Mesendoderm (in vitro differentiated cells): Measurements from ENCODE around the gene UBAC1.

Experiments
- DNase-seq: peaks from one replicate; pipeline ENCODE4 v3.0.0; 2013
- H2AK5ac ChIP-seq: 2 replicates; pipeline ENCODE4 v1.6.1; 2013; ENCODE audit warnings: low read length, inconsistent platforms
- H2BK120ac ChIP-seq: 2 replicates; pipeline ENCODE4 v1.6.1; 2013; ENCODE audit warnings: low read depth, mild to moderate bottlenecking, low read length, moderate library complexity, mixed read lengths
- H2BK15ac ChIP-seq: replicated peaks from 2 replicates; pipeline ENCODE4 v1.6.1; 2013; ENCODE audit warnings: low read depth, mild to moderate bottlenecking, moderate library complexity
- H2BK5ac ChIP-seq: 2 replicates; pipeline ENCODE4 v1.6.1; 2013; ENCODE audit warnings: low read length, inconsistent platforms
- H3K18ac ChIP-seq: 2 replicates; pipeline ENCODE4 v1.6.1; 2013; ENCODE audit warnings: mild to moderate bottlenecking, low read length, mixed read lengths
- H3K23ac ChIP-seq: one replicate; pipeline ENCODE4 v1.6.1; 2013; ENCODE audit warnings: low read length
- H3K27ac ChIP-seq: 2 replicates; pipeline ENCODE4 v1.5.1; 2013; ENCODE audit warnings: low read depth, mild to moderate bottlenecking, inconsistent platforms, low read length, moderate library complexity
- H3K27me3 ChIP-seq: 2 replicates; pipeline ENCODE4 v1.6.1; 2013; ENCODE audit warnings: low read length, control low read depth, mild to moderate bottlenecking, inconsistent platforms; ENCODE audit not compliant: insufficient read depth, poor library complexity
- H3K36me3 ChIP-seq: 2 replicates; pipeline ENCODE4 v1.6.1; 2013; ENCODE audit warnings: low read length, inconsistent platforms; ENCODE audit not compliant: control insufficient read depth, insufficient read depth
- H3K4ac ChIP-seq: one replicate; pipeline ENCODE4 v1.6.1; 2013; ENCODE audit warnings: low read depth, mild to moderate bottlenecking, low read length, moderate library complexity
- H3K4me1 ChIP-seq: 2 replicates; pipeline ENCODE4 v1.6.1; 2013; ENCODE audit warnings: low read depth, low read length, inconsistent platforms; ENCODE audit not compliant: control insufficient read depth
- H3K4me2 ChIP-seq: 2 replicates; pipeline ENCODE4 v1.6.1; 2013; ENCODE audit warnings: low read length
- H3K4me3 ChIP-seq: 2 replicates; pipeline ENCODE4 v1.5.1; 2013; ENCODE audit warnings: mild to moderate bottlenecking, low read length
- H3K56ac ChIP-seq: one replicate; pipeline ENCODE4 v1.6.1; 2013; ENCODE audit warnings: low read length
- H3K79me1 ChIP-seq: 2 replicates; pipeline ENCODE4 v1.6.1; 2013; ENCODE audit warnings: low read length, inconsistent platforms
- H3K79me2 ChIP-seq: 2 replicates; pipeline ENCODE4 v1.6.1; 2013; ENCODE audit warnings: mild to moderate bottlenecking, low read length; ENCODE audit not compliant: control insufficient read depth, insufficient read depth
- H3K9ac ChIP-seq: 2 replicates; pipeline ENCODE4 v1.6.1; 2013; ENCODE audit warnings: low read length, inconsistent platforms
- H4K5ac ChIP-seq: one replicate; pipeline ENCODE4 v1.6.1; 2013; ENCODE audit warnings: low read length
- H4K8ac ChIP-seq: one replicate; pipeline ENCODE4 v1.6.1; 2013; ENCODE audit warnings: low read depth, mild to moderate bottlenecking, control low read depth, low read length, moderate library complexity
- WGBS: extraction: QIAGEN DNeasy Blood & Tissue Kit; methylation state at CpG from one replicate; pipeline ENCODE4 v1.1.7; 2013; ENCODE audit warnings: low lambda C conversion rate, missing lambda C conversion rate; ENCODE audit not compliant: insufficient coverage; ENCODE audit errors: extremely low coverage; 5-methylcytosine and 5-hydroxymethylcytosine counted together

Gene UBAC1

GRCh38 chr9:135978642-135979546 lies 17.7 kb upstream of the UBAC1 start:
- no peak overlapping the region for H2BK15ac ChIP-seq
- H3K4me3 ChIP-seq, result no peak overlapping the region
- no peak overlapping the region for H4K8ac ChIP-seq
- no peaks in the 10 kb centered on the region for H3K27me3 ChIP-seq
- no peaks in the 10 kb centered on the region for H3K4me1 ChIP-seq
- no peak for DNase-seq
- H3K18ac ChIP-seq, result no peak overlapping the region
- no peak overlapping the region for H2AK5ac ChIP-seq
- no peak overlapping the region for H4K5ac ChIP-seq
- no peak overlapping the region for H3K56ac ChIP-seq
- H3K4ac ChIP-seq, result no peak overlapping the region
- H3K23ac ChIP-seq, result no peak overlapping the region
- no peak overlapping the region for H3K4me2 ChIP-seq
- H3K79me1 ChIP-seq, result no peaks in the 10 kb centered on the region
- WGBS, result no CpG with 5 or more reads among the region's 20 CpGs
- H2BK120ac ChIP-seq, result no peak overlapping the region
- no peak overlapping the region for H2BK5ac ChIP-seq
- no peaks in the 10 kb centered on the region for H3K36me3 ChIP-seq
- H3K27ac ChIP-seq, result no peak overlapping the region
- no peak overlapping the region for H3K9ac ChIP-seq
- no peaks in the 10 kb centered on the region for H3K79me2 ChIP-seq

GRCh38 chr9:135976944-135977343 lies 15.8 kb upstream of the UBAC1 start:
- no CpG with 5 or more reads among the region's 13 CpGs for WGBS
- H3K4me1 ChIP-seq, result no peaks in the 10 kb centered on the region
- no peak overlapping the region for H3K56ac ChIP-seq
- no peak for DNase-seq
- no peaks in the 10 kb centered on the region for H3K36me3 ChIP-seq
- H3K23ac ChIP-seq, result no peak overlapping the region
- H3K4me3 ChIP-seq, result no peak overlapping the region
- H3K9ac ChIP-seq, result no peak overlapping the region
- H4K5ac ChIP-seq, result no peak overlapping the region
- H3K4me2 ChIP-seq, result no peak overlapping the region
- H3K27ac ChIP-seq, result no peak overlapping the region
- no peak overlapping the region for H4K8ac ChIP-seq
- no peak overlapping the region for H3K4ac ChIP-seq
- H2AK5ac ChIP-seq, result no peak overlapping the region
- H3K18ac ChIP-seq, result no peak overlapping the region
- H3K27me3 ChIP-seq, result no peaks in the 10 kb centered on the region
- no peak overlapping the region for H2BK120ac ChIP-seq
- H3K79me2 ChIP-seq, result no peaks in the 10 kb centered on the region
- H2BK15ac ChIP-seq, result no peak overlapping the region
- no peaks in the 10 kb centered on the region for H3K79me1 ChIP-seq
- no peak overlapping the region for H2BK5ac ChIP-seq

- Histone ChIP-seq H2BK15ac (no peak overlapping the region), H3K23ac (no peak overlapping the region), H3K79me2 (no peaks in the 10 kb centered on the region), H3K4me3 (no peak overlapping the region), H4K8ac (no peak overlapping the region), H2AK5ac (no peak overlapping the region), H3K79me1 (no peaks in the 10 kb centered on the region), H2BK120ac (no peak overlapping the region), H3K9ac (no peak overlapping the region), H3K27me3 (no peaks in the 10 kb centered on the region), H2BK5ac (no peak overlapping the region), H3K56ac (no peak overlapping the region), H4K5ac (no peak overlapping the region), H3K36me3 (no peaks in the 10 kb centered on the region), H3K18ac (no peak overlapping the region), H3K27ac (no peak overlapping the region), H3K4ac (no peak overlapping the region), H3K4me2 (no peak overlapping the region), H3K4me1 (no peaks in the 10 kb centered on the region)
- no peak for DNase-seq
- WGBS, result no CpG with 5 or more reads among the region's 13 CpGs
These were observed 15.4 kb upstream of the UBAC1 start for GRCh38 chr9:135976531-135976930.

GRCh38 chr9:135975834-135976233 lies 14.7 kb upstream of the UBAC1 start:
- Histone ChIP-seq H3K18ac (no peak overlapping the region), H3K79me2 (no peaks in the 10 kb centered on the region), H4K5ac (no peak overlapping the region), H3K23ac (no peak overlapping the region), H4K8ac (no peak overlapping the region), H3K4me2 (no peak overlapping the region), H3K4me3 (no peak overlapping the region), H3K4me1 (no peaks in the 10 kb centered on the region), H3K4ac (no peak overlapping the region), H3K36me3 (no peaks in the 10 kb centered on the region), H2AK5ac (no peak overlapping the region), H3K79me1 (no peaks in the 10 kb centered on the region), H2BK120ac (no peak overlapping the region), H2BK5ac (no peak overlapping the region), H2BK15ac (no peak overlapping the region), H3K27ac (no peak overlapping the region), H3K9ac (no peak overlapping the region), H3K27me3 (no peaks in the 10 kb centered on the region), H3K56ac (no peak overlapping the region)
- DNase-seq, result no peak
- no CpG with 5 or more reads among the region's 10 CpGs for WGBS

GRCh38 chr9:135974220-135974573 lies 13.0 kb upstream of the UBAC1 start:
- no peak overlapping the region for H3K27ac ChIP-seq
- no peaks in the 10 kb centered on the region for H3K79me2 ChIP-seq
- no peaks in the 10 kb centered on the region for H3K36me3 ChIP-seq
- H2BK15ac ChIP-seq, result no peak overlapping the region
- H2BK120ac ChIP-seq, result no peak overlapping the region
- H3K4me1 ChIP-seq, result no peaks in the 10 kb centered on the region
- no peak overlapping the region for H2AK5ac ChIP-seq
- WGBS, result no CpG with 5 or more reads among the region's 10 CpGs
- H3K23ac ChIP-seq, result no peak overlapping the region
- no peak overlapping the region for H4K5ac ChIP-seq
- no peak overlapping the region for H2BK5ac ChIP-seq
- no peak overlapping the region for H3K4me2 ChIP-seq
- H3K4me3 ChIP-seq, result no peak overlapping the region
- H3K27me3 ChIP-seq, result no peaks in the 10 kb centered on the region
- no peak overlapping the region for H3K4ac ChIP-seq
- H3K18ac ChIP-seq, result no peak overlapping the region
- H3K56ac ChIP-seq, result no peak overlapping the region
- DNase-seq, result no peak
- H4K8ac ChIP-seq, result no peak overlapping the region
- H3K9ac ChIP-seq, result no peak overlapping the region
- no peaks in the 10 kb centered on the region for H3K79me1 ChIP-seq
